ENCODE results near the gene HOXB6.

The HOXB6 gene

DNA sequence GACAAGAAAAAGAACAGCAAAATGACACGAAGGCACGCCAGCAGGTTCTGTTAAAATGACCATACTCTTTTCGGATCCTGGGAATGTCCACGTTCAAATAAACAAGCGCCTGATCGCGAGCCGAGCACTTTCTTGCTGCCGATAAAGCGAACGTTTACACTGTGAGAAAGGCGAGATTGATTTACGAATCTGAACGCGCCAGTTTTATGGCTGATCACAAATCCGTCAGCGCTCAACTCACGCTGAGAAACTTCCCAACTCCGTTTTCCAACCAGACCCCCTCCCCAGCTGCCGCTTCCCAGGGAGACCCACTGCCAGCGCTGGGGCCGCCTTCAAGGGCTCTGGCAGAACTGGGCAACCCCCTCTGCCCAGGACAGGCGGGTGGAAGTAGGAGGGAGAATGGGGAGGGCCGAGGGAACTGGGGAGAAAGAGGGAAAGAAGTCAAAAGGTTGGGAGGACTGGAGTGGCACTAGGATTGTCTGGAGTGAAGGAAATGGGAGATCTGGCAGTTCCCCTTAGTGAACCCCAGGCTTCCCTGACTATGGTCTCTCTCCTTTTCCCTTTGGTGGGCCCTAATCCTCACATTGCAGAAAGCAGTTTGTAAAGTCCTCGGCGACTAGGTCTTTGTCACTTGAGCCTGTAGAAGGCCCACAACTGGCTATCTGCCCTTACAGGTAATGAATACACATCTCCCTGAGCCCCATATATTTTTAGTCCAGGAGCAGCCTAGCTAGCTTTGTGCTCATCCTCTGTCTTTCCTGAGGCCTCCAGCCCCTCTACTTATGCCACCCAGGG lies 33.6 kb downstream of the HOXB6 start:
- TF ChIP-seq, protein P1, sequence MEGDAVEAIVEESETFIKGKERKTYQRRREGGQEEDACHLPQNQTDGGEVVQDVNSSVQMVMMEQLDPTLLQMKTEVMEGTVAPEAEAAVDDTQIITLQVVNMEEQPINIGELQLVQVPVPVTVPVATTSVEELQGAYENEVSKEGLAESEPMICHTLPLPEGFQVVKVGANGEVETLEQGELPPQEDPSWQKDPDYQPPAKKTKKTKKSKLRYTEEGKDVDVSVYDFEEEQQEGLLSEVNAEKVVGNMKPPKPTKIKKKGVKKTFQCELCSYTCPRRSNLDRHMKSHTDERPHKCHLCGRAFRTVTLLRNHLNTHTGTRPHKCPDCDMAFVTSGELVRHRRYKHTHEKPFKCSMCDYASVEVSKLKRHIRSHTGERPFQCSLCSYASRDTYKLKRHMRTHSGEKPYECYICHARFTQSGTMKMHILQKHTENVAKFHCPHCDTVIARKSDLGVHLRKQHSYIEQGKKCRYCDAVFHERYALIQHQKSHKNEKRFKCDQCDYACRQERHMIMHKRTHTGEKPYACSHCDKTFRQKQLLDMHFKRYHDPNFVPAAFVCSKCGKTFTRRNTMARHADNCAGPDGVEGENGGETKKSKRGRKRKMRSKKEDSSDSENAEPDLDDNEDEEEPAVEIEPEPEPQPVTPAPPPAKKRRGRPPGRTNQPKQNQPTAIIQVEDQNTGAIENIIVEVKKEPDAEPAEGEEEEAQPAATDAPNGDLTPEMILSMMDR (IDR thresholded peaks at IDR 0.05), result no peak

DNA sequence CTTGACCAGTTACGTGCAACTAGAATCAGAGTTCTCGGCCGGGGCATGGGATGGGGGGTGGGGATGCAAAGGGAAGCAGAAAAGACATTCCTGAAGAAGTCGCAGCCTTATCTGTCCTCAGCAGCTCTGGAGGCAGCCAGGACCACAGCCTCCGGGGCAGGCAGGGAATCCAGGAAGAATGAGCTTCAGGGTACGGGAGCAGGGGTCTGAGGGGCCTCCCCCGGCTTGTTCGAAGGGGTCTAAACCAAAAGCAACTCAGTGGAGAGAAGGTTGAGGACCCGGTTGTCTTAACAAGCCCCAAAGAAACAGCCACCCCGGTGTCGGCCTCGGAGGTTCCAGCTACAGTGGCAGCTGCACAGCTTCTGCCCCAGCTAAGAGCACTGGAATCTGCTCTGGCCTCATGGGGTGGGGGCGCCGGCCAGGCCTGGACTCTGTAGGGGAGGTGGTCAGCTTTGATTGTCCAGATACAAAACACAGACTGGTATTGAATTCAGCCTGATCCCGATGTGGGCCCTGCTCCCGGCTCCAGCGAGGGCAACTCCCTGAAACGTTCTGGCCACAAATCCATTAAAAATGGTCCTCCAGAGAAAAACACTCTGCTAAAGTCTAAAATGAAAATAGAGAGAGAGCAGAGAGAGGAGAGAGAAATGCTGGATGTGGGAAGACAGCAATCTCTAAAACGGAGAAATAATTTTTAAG lies 34.3 kb downstream of the HOXB6 start:
- TF ChIP-seq, protein P1 (IDR thresholded peaks at IDR 0.05), result no peak

DNA sequence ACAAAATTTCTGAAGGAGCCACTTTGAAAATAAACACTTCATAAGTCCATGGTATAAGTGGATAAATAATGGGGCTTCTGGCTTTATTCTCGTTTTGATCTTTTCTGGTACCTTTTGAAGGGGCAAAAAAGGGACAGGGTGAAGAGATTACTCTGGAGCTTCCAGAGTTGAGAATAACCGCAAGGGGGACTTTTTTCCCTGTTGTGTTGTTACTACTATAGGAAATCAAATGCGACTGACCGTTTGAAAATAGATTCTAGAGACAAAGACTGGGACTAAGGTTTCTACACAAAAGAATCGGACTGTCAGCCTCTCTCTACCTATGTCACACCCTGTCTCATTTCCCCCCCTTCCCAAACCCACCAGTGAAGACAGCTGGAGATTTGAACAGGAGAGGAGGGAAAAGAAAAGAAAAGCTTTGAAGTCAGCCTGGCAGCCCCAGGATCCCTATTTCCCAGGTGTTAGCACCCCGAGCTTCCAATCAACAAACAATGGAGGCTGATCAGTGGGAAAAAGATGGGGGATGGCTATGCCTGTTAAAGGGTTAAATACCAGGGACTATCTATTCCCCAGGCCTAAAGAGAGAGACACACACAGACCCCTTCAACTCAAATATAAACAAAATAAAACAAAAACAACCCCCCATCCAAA lies 35.0 kb downstream of the HOXB6 start:
- TF ChIP-seq, protein P1 (IDR thresholded peaks at IDR 0.05), result no peak

DNA sequence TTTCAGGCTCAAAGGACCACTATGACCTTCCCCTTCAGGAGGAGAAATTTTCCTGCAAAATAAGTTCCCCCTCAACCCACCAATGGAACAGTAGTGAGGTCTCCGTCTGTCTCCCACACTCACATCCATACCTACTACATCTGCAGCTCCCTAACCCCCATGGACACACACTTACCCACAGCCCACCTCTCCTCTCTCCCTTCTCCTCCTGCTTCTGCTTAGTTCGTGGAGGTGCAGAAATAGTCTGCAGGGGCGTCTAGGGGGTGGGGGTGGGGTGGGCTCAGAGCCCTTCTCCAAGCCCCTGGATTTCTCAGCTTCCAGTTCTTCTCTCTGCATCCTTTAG lies 35.6 kb downstream of the HOXB6 start:
- TF ChIP-seq, protein P1 (IDR thresholded peaks at IDR 0.05), result no peak

DNA sequence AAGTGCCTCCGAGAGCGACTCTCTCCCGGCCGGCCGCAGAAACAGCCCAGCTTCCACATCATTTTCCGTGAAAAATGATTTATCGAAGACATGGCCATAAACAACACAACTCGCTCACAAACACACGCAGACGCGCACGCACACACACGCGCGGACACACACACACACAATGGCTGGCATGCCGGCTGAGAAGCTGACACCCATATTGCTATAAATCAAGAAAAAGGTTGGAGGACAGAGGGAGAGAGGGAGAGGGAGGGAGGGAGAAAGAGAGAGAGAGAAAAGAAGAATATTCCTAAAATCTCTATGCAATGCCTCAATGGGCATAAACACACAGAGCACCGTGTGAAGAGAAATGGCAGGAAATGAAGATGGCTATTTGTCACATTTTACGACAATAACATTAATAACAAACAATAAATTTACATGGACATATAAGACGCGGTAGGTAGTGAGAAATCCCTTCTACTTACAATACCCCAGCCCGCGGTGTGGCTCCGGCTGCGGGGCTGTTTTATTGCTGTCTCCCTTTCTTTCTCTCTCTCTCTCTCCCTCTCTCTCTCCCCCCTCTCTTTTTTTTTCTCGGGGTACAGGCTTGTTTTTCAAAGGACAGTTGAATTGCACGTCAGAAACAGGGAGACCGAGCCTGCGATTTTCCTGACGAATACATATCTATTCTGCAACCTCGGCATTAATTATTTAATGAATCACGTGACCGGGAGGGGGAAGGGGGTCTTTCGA lies 36.1 kb downstream of the HOXB6 start:
- TF ChIP-seq, protein P1 (IDR thresholded peaks at IDR 0.05), result no peak

DNA sequence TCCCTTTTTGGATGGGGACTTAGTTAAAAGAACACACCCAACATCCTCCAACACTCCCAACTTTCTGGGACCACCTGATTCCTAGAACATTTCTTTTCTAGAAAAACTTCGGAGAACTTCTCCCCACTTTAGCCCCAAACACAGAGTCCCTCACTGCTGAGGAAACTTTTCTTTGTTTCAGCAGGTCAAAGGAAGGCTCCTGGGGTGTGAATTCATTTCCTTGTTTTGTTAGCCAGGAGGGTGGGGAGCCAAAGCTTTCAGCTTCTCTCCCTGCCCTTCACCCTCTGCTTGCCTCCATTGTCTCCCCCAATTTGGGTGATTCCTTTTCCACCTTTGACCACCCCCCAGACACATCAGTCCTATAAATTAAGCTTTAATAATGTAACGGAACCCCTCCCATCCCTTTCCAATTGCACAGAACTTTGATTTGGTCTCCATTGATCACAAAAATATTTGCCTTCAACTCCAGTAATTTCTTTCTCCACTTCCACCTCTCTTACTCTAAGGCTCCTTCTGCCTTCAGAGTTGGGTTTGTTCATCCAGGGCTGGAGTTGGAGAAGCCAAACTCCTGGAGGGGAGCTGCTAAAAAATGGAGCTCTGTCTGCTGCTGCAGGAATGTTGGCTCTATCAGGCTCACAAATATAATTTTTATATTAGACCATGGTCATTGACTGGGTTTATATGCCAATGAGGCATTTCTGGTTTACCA lies 37.0 kb downstream of the HOXB6 start:
- TF ChIP-seq, protein P1 (IDR thresholded peaks at IDR 0.05), result no peak

DNA sequence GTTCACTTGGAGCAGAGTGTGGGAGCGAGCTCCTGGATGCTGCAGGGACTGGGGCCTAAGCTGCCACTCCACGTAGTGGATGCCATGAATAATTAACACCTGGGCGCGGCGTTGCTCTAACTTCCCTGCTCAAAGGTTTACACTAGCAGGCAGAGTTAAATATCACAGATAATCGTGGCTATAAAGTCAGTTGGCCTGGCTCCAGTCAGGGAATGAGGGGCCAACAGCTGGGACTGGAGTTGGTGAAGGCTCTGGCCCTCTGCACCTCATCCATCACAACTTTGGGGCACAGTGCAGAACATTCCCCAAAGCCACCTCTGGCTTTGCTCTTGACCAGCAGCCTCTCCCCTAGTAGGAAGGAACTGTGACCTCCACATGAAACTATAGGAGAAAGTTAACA lies 37.6 kb downstream of the HOXB6 start:
- TF ChIP-seq, protein P1 (IDR thresholded peaks at IDR 0.05), result no peak

All from LNCAP (cell line).